T-helper 9 cell (primary cell): ENCODE results near the gene CLASRP.

Source experiments
- DNase-seq: peaks from one replicate; pipeline ENCODE4 v3.0.0-alpha.2; 2020

CLASRP gene

GRCh38 chr19:45063851-45064801 is 25.3 kb downstream of the CLASRP start:
- DNase-seq = no peak

- DNase-seq = no peak
Observed at GRCh38 chr19:45066921-45067661, 28.2 kb downstream of the CLASRP start.

GRCh38 chr19:45068041-45068440 is 29.2 kb downstream of the CLASRP start:
- no peak for DNase-seq

GRCh38 chr19:45069056-45069455 is 30.2 kb downstream of the CLASRP start:
- DNase-seq = no peak

DNA sequence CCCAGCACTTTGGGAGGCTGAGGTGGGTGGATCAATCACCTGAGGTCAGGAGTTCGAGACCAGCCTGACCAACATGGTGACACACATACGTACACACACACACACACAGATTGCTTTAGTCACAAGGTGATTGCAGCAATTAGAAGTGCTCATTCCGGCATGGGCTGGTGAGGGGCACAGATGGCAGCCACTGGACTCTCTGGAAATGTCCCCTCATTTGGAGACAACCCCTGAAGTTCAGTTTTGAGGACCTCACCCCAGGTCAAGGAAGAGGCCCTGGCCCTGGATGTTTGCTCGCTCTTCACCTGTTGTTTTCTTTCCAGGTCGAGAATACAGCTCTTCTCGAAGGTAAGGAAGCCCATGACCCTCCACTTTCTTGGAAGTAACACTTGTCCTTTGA is 31.4 kb downstream of the CLASRP start:
- DNase-seq = no peak

GRCh38 chr19:45070861-45071544 is 32.2 kb downstream of the CLASRP start:
- DNase-seq = no peak

DNA sequence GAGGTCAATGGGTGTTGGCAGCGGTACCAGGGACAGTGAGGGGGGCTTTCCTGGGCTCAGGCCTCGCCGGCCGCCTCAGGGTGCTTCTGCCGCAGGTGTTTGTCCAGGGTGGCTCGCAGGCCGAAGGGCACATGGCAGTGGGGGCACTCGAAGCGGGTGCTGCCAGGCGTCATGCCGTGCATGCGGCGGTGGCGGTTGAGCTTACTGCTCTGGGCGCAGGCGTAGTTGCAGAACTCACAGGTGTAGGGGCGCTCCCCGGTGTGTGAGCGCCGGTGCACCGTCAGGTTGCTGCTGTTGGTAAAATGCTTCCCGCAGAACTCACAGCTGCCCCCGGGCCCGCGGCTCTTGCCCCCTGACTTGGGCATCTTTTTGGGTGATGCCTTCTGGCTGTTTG is 32.7 kb downstream of the CLASRP start:
- no peak for DNase-seq

GRCh38 chr19:45071969-45072790 is 33.3 kb downstream of the CLASRP start:
- no peak for DNase-seq

GRCh38 chr19:45074744-45075300 is 36.0 kb downstream of the CLASRP start:
- no peak for DNase-seq

- DNase-seq = peak; percentile 23
Observed at GRCh38 chr19:45075301-45076028, 36.6 kb downstream of the CLASRP start.

- DNase-seq = peak; percentile 62
Observed at GRCh38 chr19:45076029-45076850, 37.4 kb downstream of the CLASRP start, which contains the start of gene ZNF296. TSS of gene ZNF296 (minus strand) at chr19:45076478. CDS start at chr19:45076373, 105 bp downstream.

DNA sequence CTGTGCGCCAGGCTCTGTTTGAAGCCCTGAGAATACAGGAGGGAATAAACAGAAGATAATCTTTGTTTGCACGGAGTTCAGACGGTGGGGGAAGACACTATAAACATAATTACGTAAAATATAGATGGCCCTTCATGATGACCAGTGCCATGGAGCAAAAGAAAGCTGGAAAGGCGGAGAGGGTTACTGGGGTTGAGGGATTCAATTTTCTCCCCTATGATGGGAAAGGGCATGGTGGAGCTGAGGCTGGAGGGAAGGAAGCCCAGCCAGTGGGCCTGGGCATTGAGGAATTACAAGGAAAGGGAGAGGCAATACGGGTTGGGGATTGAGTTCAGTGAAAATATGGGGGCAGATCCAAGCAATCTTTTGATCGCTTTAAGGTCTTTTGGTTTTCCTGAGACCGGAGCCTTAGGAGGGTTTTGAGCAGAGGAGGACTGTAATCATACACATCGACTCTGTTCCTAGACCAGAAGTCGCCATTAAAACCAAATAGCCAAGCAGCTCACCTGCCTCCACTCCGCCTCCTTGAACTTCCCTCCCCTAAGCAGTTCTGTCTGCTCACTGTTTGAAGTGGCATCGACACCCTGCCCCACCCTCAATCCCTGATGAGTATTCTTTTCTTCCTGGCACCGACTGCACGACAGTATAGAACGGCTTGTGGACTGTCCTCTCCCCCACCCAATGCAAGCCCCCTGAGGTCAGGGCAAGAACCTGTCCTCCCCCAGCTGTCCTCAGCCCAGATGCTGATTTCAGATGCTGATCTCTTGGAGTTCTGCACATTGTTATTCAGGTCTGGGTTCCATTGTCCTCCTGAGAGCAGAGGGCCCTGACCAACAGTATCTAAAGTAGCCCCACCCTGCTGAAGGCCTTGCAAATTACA is 38.2 kb downstream of the CLASRP start:
- DNase-seq = no peak

- no peak for DNase-seq
Observed at GRCh38 chr19:45078390-45079062, 39.7 kb downstream of the CLASRP start.

GRCh38 chr19:45079063-45079910 is 40.4 kb downstream of the CLASRP start, which contains the start of gene GEMIN7:
TSS of gene GEMIN7 (plus strand) at chr19:45079260. CDS start at chr19:45090115, 10,855 bp downstream.
- DNase-seq = peak; percentile 68

DNA sequence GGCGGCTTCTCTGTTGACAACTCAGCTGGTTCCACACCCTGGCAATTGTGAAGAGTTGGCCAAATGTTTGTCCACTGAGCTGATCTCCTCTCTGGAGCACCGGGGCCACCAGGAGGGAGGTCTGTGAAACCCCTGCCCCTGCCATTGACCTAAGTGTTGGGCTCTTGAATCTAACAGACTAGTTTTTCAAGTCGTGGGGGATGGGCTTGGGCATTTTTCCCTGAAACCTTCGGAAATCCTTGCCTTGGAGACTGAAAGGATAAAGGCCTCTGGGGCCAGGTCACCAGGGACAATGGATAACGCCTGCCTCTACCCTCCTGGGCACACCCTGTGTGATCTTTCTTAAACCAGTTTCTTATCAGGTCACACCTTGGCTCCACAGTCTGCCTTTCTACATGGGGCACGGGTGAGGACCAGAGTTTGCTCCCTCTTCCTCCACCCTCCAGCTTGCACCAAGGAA is 41.1 kb downstream of the CLASRP start:
- no peak for DNase-seq

DNA sequence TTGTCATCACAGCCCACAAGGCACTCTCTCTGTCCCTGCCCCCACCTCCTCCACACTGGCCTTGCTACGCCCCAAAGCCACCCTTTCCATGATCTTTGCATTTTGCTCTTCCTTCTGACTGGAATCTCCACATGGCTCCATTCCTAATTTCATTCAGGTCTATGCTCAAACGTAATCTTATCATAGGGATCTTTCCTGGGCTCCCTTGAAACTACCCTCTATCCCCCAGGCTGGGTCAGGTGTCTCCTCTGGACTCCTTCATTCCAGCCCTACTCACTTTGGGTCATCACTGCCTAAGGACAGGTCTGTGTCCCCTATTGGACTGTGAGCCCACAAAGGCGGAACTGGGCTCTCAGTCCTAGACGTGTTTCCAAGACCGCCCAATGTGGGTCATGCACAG is 43.3 kb downstream of the CLASRP start:
- no peak for DNase-seq

DNA sequence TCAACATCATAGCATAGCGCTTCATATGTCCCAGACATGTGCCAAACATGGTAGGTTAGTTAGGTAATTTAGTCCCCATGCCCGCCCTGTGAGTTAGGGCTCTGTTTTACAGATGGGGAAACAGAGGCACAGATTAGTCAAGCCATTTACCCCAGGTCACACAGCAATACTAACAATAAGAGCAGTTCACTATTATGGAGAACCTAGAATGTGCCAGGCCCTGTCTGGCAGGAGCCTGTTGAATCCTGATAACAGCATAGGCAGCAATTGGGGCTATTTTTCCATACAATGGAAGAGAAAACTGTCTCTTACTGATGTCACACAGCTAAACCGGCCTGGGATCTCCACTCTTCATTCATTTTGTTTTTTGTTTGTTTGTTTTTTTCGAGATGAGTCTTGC is 47.6 kb downstream of the CLASRP start:
- DNase-seq = no peak
